HepG2 (cell line): Measurements from ENCODE around the gene TTC24. TPM values are rescaled to one million over a fixed set of nuclear protein-coding genes. Genes with fewer than 3 reads are reported as not detected.

Experiments used
- CEBPB ChIP-seq: IDR thresholded peaks from 2 replicates; pipeline ENCODE4 v1.6.1; 2011; ENCODE audit warnings: low read depth, low read length, improper control_type of control experiment, borderline replicate concordance
- FOXJ3 ChIP-seq: sonication (generic); formaldehyde crosslinking; IDR thresholded peaks from 2 replicates; pipeline ENCODE4 v1.4.0; 2020; ENCODE audit warnings: missing genetic modification reagents, mild to moderate bottlenecking, borderline replicate concordance
- HDAC2 ChIP-seq: sonication (generic); formaldehyde crosslinking; IDR thresholded peaks from 2 replicates; pipeline ENCODE4 v1.4.0; 2020; ENCODE audit warnings: missing genetic modification reagents
- NFE2L2 ChIP-seq: fragments of 150-350 bp; IDR thresholded peaks from 2 replicates; pipeline ENCODE4 v1.6.1; 2014; ENCODE audit warnings: low read length
- NR1H2 ChIP-seq: sonication (generic); formaldehyde crosslinking; IDR thresholded peaks from 2 replicates; pipeline ENCODE4 v1.8.1; 2022; ENCODE audit warnings: low read depth, missing genetic modification reagents, borderline replicate concordance
- SMC3 ChIP-seq: IDR thresholded peaks from 2 replicates; pipeline ENCODE4 v1.6.1; 2011; ENCODE audit warnings: low read length, improper control_type of control experiment
- SRF ChIP-seq: IDR thresholded peaks from 2 replicates; pipeline ENCODE4 v1.6.1; 2011; ENCODE audit warnings: mild to moderate bottlenecking, low read depth, low read length, moderate library complexity
- TOPORS ChIP-seq: sonication (generic); formaldehyde crosslinking; IDR thresholded peaks from 2 replicates; pipeline ENCODE4 v1.8.0; 2023; ENCODE audit warnings: mild to moderate bottlenecking, missing genetic modification reagents
- XRCC5 ChIP-seq: fragments of 200-400 bp; formaldehyde crosslinking; optimal IDR thresholded peaks from 2 replicates; pipeline ENCODE3; 2017; ENCODE audit warnings: mild to moderate bottlenecking, low read length
- ZNF253 ChIP-seq: sonication (generic); formaldehyde crosslinking; IDR thresholded peaks from 2 replicates; pipeline ENCODE4 v1.8.0; 2022; ENCODE audit warnings: mild to moderate bottlenecking, missing genetic modification reagents, borderline replicate concordance
- ZNF260 ChIP-seq: sonication (generic); formaldehyde crosslinking; IDR thresholded peaks from 2 replicates; pipeline ENCODE4 v1.4.0; 2020; ENCODE audit warnings: missing genetic modification reagents, low read depth, mild to moderate bottlenecking, borderline replicate concordance
- ZNF749 ChIP-seq: sonication (generic); formaldehyde crosslinking; IDR thresholded peaks from 2 replicates; pipeline ENCODE4 v1.8.0; 2022; ENCODE audit warnings: mild to moderate bottlenecking, missing genetic modification reagents, moderate library complexity, borderline replicate concordance
- polyA plus RNA-seq, 8 experiments: library from polyadenylated mRNA; depleted of rRNA in 3 of 8; stranded (reverse) in 7 of 8; unstranded in 1 of 8; fragments of >200 nt; fragmentation: Illumina TruSeq in 4 of 8; extraction: Trizol in 4 of 8; gene quantifications; 2 replicates each; pipeline versions ENCODE4 v1.2.1 to v1.2.3, GENCODE V29; 2011 to 2016; ENCODE audit warnings: low read depth in 4 of 8, missing spikeins in 1 of 8, mixed read lengths in 1 of 8; ENCODE audit not compliant: insufficient read depth in 1 of 8
- total RNA-seq, 5 experiments: library from RNA; depleted of rRNA; stranded (reverse); fragments of >200 nt; fragmentation: Illumina TruSeq; extraction: Trizol; gene quantifications; 2 replicates each; pipeline ENCODE4 v1.2.3, GENCODE V29; 2016; ENCODE audit warnings: low read depth in 1 of 5
- TF ChIP-seq, protein P1 (sequence below): sonication (generic); formaldehyde crosslinking; IDR thresholded peaks from 2 replicates; pipeline ENCODE4 v1.5.0; 2020; ENCODE audit warnings: mild to moderate bottlenecking, missing genetic modification reagents, borderline replicate concordance
- TF ChIP-seq, protein P2 (sequence below): sonication (generic); formaldehyde crosslinking; IDR thresholded peaks from 2 replicates; pipeline ENCODE4 v1.8.0; 2022; ENCODE audit warnings: missing genetic modification reagents, mild to moderate bottlenecking, borderline replicate concordance
- TF ChIP-seq, protein P3 (sequence below), 2 experiments: sonication (generic) in 1 of 2; formaldehyde crosslinking in 1 of 2; IDR thresholded peaks; 2 replicates each; pipeline versions ENCODE4 v1.4.0 to v1.6.1; 2018 to 2020; ENCODE audit warnings: missing genetic modification reagents in 2 of 2, borderline replicate concordance in 1 of 2, low read depth in 1 of 2, mild to moderate bottlenecking in 1 of 2, missing biosample characterization in 1 of 2
- TF ChIP-seq, protein P4 (sequence below): sonication (generic); formaldehyde crosslinking; IDR thresholded peaks from 2 replicates; pipeline ENCODE4 v1.5.1; 2020; ENCODE audit warnings: missing genetic modification reagents, mild to moderate bottlenecking, borderline replicate concordance

The TTC24 gene
- total and polyA plus RNA-seq, 2 of the 13 experiments (the other 11 are each of a cell fraction or from before 2014, with no cell fraction given), result 0.13 to 0.18 TPM

DNA sequence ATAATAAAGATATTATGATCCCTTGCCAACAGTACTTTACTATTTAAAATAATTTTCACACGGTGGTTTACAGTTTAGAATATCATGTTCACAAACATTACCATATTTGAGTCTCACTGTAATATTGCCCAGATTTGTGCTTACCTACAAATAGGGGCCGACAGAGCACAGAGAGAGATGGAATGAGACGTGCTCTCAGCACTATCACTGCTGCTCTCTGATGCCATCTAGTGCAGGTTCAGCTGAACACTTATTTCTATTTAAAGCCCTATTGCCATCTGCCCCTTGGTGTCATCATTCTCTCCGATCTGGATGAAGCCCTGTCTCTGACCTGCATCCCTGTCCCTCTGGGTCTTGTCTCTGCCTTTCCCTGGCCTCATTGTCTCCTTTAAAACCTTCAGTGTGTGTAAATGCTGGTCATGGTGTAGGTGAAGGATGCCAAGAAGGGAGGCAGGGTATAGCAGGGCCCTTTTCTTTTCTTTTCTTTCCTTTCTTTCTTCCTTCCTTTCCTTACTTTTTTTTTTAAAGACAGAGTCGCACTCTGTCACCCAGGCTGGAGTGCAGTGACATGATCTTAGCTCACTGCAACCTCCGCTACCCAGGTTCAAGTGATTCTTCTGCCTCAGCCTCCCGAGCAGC lies 28.6 kb downstream of the TTC24 start (continued):
- TF ChIP-seq, protein P1, sequence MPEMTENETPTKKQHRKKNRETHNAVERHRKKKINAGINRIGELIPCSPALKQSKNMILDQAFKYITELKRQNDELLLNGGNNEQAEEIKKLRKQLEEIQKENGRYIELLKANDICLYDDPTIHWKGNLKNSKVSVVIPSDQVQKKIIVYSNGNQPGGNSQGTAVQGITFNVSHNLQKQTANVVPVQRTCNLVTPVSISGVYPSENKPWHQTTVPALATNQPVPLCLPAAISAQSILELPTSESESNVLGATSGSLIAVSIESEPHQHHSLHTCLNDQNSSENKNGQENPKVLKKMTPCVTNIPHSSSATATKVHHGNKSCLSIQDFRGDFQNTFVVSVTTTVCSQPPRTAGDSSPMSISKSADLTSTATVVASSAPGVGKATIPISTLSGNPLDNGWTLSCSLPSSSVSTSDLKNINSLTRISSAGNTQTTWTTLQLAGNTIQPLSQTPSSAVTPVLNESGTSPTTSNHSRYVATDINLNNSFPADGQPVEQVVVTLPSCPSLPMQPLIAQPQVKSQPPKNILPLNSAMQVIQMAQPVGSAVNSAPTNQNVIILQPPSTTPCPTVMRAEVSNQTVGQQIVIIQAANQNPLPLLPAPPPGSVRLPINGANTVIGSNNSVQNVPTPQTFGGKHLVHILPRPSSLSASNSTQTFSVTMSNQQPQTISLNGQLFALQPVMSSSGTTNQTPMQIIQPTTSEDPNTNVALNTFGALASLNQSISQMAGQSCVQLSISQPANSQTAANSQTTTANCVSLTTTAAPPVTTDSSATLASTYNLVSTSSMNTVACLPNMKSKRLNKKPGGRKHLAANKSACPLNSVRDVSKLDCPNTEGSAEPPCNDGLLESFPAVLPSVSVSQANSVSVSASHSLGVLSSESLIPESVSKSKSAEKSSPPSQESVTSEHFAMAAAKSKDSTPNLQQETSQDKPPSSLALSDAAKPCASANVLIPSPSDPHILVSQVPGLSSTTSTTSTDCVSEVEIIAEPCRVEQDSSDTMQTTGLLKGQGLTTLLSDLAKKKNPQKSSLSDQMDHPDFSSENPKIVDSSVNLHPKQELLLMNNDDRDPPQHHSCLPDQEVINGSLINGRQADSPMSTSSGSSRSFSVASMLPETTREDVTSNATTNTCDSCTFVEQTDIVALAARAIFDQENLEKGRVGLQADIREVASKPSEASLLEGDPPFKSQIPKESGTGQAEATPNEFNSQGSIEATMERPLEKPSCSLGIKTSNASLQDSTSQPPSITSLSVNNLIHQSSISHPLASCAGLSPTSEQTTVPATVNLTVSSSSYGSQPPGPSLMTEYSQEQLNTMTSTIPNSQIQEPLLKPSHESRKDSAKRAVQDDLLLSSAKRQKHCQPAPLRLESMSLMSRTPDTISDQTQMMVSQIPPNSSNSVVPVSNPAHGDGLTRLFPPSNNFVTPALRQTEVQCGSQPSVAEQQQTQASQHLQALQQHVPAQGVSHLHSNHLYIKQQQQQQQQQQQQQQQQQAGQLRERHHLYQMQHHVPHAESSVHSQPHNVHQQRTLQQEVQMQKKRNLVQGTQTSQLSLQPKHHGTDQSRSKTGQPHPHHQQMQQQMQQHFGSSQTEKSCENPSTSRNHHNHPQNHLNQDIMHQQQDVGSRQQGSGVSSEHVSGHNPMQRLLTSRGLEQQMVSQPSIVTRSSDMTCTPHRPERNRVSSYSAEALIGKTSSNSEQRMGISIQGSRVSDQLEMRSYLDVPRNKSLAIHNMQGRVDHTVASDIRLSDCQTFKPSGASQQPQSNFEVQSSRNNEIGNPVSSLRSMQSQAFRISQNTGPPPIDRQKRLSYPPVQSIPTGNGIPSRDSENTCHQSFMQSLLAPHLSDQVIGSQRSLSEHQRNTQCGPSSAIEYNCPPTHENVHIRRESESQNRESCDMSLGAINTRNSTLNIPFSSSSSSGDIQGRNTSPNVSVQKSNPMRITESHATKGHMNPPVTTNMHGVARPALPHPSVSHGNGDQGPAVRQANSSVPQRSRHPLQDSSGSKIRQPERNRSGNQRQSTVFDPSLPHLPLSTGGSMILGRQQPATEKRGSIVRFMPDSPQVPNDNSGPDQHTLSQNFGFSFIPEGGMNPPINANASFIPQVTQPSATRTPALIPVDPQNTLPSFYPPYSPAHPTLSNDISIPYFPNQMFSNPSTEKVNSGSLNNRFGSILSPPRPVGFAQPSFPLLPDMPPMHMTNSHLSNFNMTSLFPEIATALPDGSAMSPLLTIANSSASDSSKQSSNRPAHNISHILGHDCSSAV (CRISPR knock-in tag), result no peak
- TF ChIP-seq SRF (0 out of 2 replicates have a peak, but pooled peaks have one; percentile 8), ZNF260 (no peak), SMC3 (peak; percentile 73), XRCC5 (peak; percentile 38), ZNF253 (no peak), HDAC2 (CRISPR knock-in tag) (0 out of 2 replicates have a peak, but pooled peaks have one; percentile 10), NR1H2 (no peak), FOXJ3 (CRISPR knock-in tag) (no peak), TOPORS (CRISPR knock-in tag) (no peak), CEBPB (no peak), NFE2L2 (no peak), ZNF749 (CRISPR knock-in tag) (no peak)
- TF ChIP-seq, protein P2, sequence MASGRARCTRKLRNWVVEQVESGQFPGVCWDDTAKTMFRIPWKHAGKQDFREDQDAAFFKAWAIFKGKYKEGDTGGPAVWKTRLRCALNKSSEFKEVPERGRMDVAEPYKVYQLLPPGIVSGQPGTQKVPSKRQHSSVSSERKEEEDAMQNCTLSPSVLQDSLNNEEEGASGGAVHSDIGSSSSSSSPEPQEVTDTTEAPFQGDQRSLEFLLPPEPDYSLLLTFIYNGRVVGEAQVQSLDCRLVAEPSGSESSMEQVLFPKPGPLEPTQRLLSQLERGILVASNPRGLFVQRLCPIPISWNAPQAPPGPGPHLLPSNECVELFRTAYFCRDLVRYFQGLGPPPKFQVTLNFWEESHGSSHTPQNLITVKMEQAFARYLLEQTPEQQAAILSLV, result no peak
- TF ChIP-seq, protein P3, sequence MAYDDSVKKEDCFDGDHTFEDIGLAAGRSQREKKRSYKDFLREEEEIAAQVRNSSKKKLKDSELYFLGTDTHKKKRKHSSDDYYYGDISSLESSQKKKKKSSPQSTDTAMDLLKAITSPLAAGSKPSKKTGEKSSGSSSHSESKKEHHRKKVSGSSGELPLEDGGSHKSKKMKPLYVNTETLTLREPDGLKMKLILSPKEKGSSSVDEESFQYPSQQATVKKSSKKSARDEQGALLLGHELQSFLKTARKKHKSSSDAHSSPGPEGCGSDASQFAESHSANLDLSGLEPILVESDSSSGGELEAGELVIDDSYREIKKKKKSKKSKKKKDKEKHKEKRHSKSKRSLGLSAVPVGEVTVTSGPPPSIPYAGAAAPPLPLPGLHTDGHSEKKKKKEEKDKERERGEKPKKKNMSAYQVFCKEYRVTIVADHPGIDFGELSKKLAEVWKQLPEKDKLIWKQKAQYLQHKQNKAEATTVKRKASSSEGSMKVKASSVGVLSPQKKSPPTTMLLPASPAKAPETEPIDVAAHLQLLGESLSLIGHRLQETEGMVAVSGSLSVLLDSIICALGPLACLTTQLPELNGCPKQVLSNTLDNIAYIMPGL (CRISPR knock-in tag; IDR thresholded peaks at IDR 0.05; ENCODE audit: borderline replicate concordance in 1 of 2, low read depth in 1 of 2), result 0 out of 4 replicates have a peak, but pooled peaks of 1 of the 2 experiments have one; percentile 40
- TF ChIP-seq, protein P4, sequence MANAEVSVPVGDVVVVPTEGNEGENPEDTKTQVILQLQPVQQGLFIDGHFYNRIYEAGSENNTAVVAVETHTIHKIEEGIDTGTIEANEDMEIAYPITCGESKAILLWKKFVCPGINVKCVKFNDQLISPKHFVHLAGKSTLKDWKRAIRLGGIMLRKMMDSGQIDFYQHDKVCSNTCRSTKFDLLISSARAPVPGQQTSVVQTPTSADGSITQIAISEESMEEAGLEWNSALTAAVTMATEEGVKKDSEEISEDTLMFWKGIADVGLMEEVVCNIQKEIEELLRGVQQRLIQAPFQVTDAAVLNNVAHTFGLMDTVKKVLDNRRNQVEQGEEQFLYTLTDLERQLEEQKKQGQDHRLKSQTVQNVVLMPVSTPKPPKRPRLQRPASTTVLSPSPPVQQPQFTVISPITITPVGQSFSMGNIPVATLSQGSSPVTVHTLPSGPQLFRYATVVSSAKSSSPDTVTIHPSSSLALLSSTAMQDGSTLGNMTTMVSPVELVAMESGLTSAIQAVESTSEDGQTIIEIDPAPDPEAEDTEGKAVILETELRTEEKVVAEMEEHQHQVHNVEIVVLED (CRISPR knock-in tag), result no peak
